Liver (tissue), 9 donors: Measurements from ENCODE around the gene UCKL1. TPM values are rescaled to one million over a fixed set of nuclear protein-coding genes. Genes with fewer than 3 reads are reported as not detected.

Source experiments
- DNase-seq: peaks from one replicate; pipeline ENCODE4 v3.0.0-alpha.2; 2017; ENCODE audit warnings: low spot score
- H3K27ac ChIP-seq, 2 donors: one replicate each; pipeline ENCODE4 v1.7.0; 2013; ENCODE audit warnings: inconsistent platforms in 2 of 2, low read length in 2 of 2, control low read depth in 1 of 2, low read depth in 1 of 2, mild to moderate bottlenecking in 1 of 2
- H3K27me3 ChIP-seq, 4 donors: one replicate each; pipeline versions ENCODE4 v1.6.1 to v1.7.0; 2013; ENCODE audit warnings: low read length in 3 of 4, inconsistent platforms in 1 of 4, mild to moderate bottlenecking in 1 of 4, moderate library complexity in 1 of 4; ENCODE audit not compliant: control insufficient read depth in 4 of 4, insufficient read depth in 4 of 4
- H3K36me3 ChIP-seq, 4 donors: one replicate each; pipeline versions ENCODE4 v1.6.1 to v1.7.0; 2013; ENCODE audit warnings: low read length in 3 of 4, mild to moderate bottlenecking in 3 of 4, low read depth in 1 of 4, moderate library complexity in 1 of 4; ENCODE audit not compliant: control insufficient read depth in 4 of 4, insufficient read depth in 3 of 4
- H3K4me1 ChIP-seq, 4 donors: one replicate each; pipeline versions ENCODE4 v1.6.1 to v1.7.0; 2013; ENCODE audit warnings: low read length in 3 of 4, mild to moderate bottlenecking in 3 of 4, moderate library complexity in 1 of 4; ENCODE audit not compliant: control insufficient read depth in 4 of 4, insufficient read depth in 4 of 4
- H3K4me3 ChIP-seq, 3 donors: one replicate each; pipeline versions ENCODE4 v1.6.1 to v1.7.0; 2013; ENCODE audit warnings: low read length in 3 of 3, control low read depth in 1 of 3, low read depth in 1 of 3, mild to moderate bottlenecking in 1 of 3
- H3K9ac ChIP-seq, 2 donors: one replicate each; pipeline ENCODE4 v1.7.0; 2013; ENCODE audit warnings: low read length in 2 of 2, mild to moderate bottlenecking in 2 of 2, moderate library complexity in 2 of 2, control low read depth in 1 of 2, low read depth in 1 of 2
- H3K9me3 ChIP-seq, 4 donors: one replicate each; pipeline versions ENCODE4 v1.6.1 to v1.7.0; 2013; ENCODE audit warnings: low read length in 3 of 4; ENCODE audit not compliant: control insufficient read depth in 4 of 4
- CTCF ChIP-seq: fragments of 150-350 bp; IDR thresholded peaks from 2 replicates; pipeline ENCODE4 v1.5.1; 2017; ENCODE audit warnings: improper control_type of control experiment, low read depth, low read length; ENCODE audit not compliant: missing input control
- FOXA2 ChIP-seq: IDR thresholded peaks from 2 replicates; pipeline ENCODE4 v1.6.1; 2016; ENCODE audit warnings: antibody characterized with exemption
- GABPA ChIP-seq, 2 donors: IDR thresholded peaks in 1 of 2; conservative IDR thresholded peaks in 1 of 2; 2 replicates each; pipeline ENCODE4 v1.6.1; 2016; ENCODE audit warnings: antibody characterized with exemption in 2 of 2, mild to moderate bottlenecking in 1 of 2, moderate library complexity in 1 of 2
- HNF4A ChIP-seq, 2 donors: conservative IDR thresholded peaks; 2 replicates each; pipeline ENCODE4 v1.6.1; 2016; ENCODE audit warnings: antibody characterized with exemption in 2 of 2, mild to moderate bottlenecking in 2 of 2
- HNF4G ChIP-seq: IDR thresholded peaks from 2 replicates; pipeline ENCODE4 v1.6.1; 2016; ENCODE audit warnings: antibody characterized with exemption
- JUND ChIP-seq, 2 donors: IDR thresholded peaks; 2 replicates each; pipeline ENCODE4 v1.6.1; 2016; ENCODE audit warnings: antibody characterized with exemption in 2 of 2
- MAX ChIP-seq: IDR thresholded peaks from 2 replicates; pipeline ENCODE4 v1.6.1; 2016; ENCODE audit warnings: antibody characterized with exemption
- NR2F2 ChIP-seq: IDR thresholded peaks from 2 replicates; pipeline ENCODE4 v1.6.1; 2016; ENCODE audit warnings: antibody characterized with exemption
- RXRA ChIP-seq, 2 donors: IDR thresholded peaks; 2 replicates each; pipeline ENCODE4 v1.6.1; 2017 to 2018; ENCODE audit warnings: antibody characterized with exemption in 2 of 2, mild to moderate bottlenecking in 1 of 2
- SP1 ChIP-seq: IDR thresholded peaks from 2 replicates; pipeline ENCODE4 v1.6.1; 2018; ENCODE audit warnings: antibody characterized with exemption, mild to moderate bottlenecking
- TAF1 ChIP-seq: conservative IDR thresholded peaks from 2 replicates; pipeline ENCODE4 v1.6.1; 2016; ENCODE audit warnings: antibody characterized with exemption, mild to moderate bottlenecking
- YY1 ChIP-seq: IDR thresholded peaks from 2 replicates; pipeline ENCODE4 v1.6.1; 2016; ENCODE audit warnings: antibody characterized with exemption, mild to moderate bottlenecking
- ZBTB33 ChIP-seq: IDR thresholded peaks from 2 replicates; pipeline ENCODE4 v1.6.1; 2016; ENCODE audit warnings: antibody characterized with exemption
- WGBS: extraction: QIAGEN DNeasy Blood & Tissue Kit; methylation state at CpG from one replicate; pipeline ENCODE4 v1.1.7; 2013; 5-methylcytosine and 5-hydroxymethylcytosine counted together
- polyA plus RNA-seq, 2 donors: library from polyadenylated mRNA; stranded (reverse) in 1 of 2; unstranded in 1 of 2; fragments of 200-250 nt in 1 of 2; fragments of >200 nt in 1 of 2; fragmentation: Nextera tagmentation in 1 of 2; extraction: Ambion mirVana in 1 of 2; gene quantifications; one replicate each; pipeline versions ENCODE4 v1.2.1 to v1.2.3, GENCODE V29; 2013 to 2015
- total RNA-seq, 2 donors: library from RNA; depleted of rRNA; stranded (reverse); fragments of >200 nt; gene quantifications; one replicate each; pipeline ENCODE4 v1.2.3, GENCODE V29; 2014
- donor health status: healthy.
- donor health status: healthy.
- donor health status: healthy.
- donor health status: healthy.
- donor health status: healthy.

The UCKL1 gene
- total and polyA plus RNA-seq, 4 donors = 16.4 to 20.4 (median 18.3) TPM

GRCh38 chr20:63952210-63952535 lies 4.0 kb downstream of the UCKL1 start:
- H3K9ac ChIP-seq = no peak overlapping the region
- no peaks in the 10 kb centered on the region for H3K27me3 ChIP-seq
- peak overlapping the region; percentile 10 to 39 for H3K27ac ChIP-seq
- peaks cover 0 to 2% (median 0%) of the 10 kb centered on the region in 4 donors for H3K36me3 ChIP-seq
- no peak overlapping the region for H3K4me3 ChIP-seq
- H3K4me1 ChIP-seq = peaks cover 29 to 84% (median 70%) of the 10 kb centered on the region in 4 donors
- 91% methylated on average over 15 of the region's 15 CpGs for WGBS
- no peak for DNase-seq
- no peaks in the 10 kb centered on the region for H3K9me3 ChIP-seq
- no peak for TF ChIP-seq ZBTB33

- H3K4me3 ChIP-seq = no peak overlapping the region
- H3K36me3 ChIP-seq = peaks cover 0 to 2% (median 0%) of the 10 kb centered on the region in 4 donors
- TF ChIP-seq HNF4A (conservative IDR thresholded peaks at IDR 0.05) = peak in 1 of 2 donors; percentile 55
- peak in 1 of 2 donors; percentile 25 for TF ChIP-seq RXRA (IDR thresholded peaks at IDR 0.05)
- TF ChIP-seq FOXA2 = no peak
- H3K27ac ChIP-seq = peak overlapping the region in 1 of 2 donors; percentile 39
- 60% methylated on average over 17 of the region's 17 CpGs for WGBS
- H3K27me3 ChIP-seq = no peaks in the 10 kb centered on the region
- H3K4me1 ChIP-seq = peaks cover 24 to 79% (median 66%) of the 10 kb centered on the region in 4 donors
- no peaks in the 10 kb centered on the region for H3K9me3 ChIP-seq
- no peak overlapping the region for H3K9ac ChIP-seq
- no peak for DNase-seq
Measured at GRCh38 chr20:63951398-63952209, 4.6 kb downstream of the UCKL1 start.

- H3K36me3 ChIP-seq = peaks cover 0 to 3% (median 0%) of the 10 kb centered on the region in 4 donors
- H3K27ac ChIP-seq = peak overlapping the region in 1 of 2 donors; percentile 12
- 82% methylated on average over 20 of the region's 20 CpGs for WGBS
- H3K9ac ChIP-seq = no peak overlapping the region
- no peaks in the 10 kb centered on the region for H3K9me3 ChIP-seq
- H3K4me1 ChIP-seq = peaks cover 24 to 77% (median 64%) of the 10 kb centered on the region in 4 donors
- no peak overlapping the region for H3K4me3 ChIP-seq
- no peaks in the 10 kb centered on the region for H3K27me3 ChIP-seq
- no peak for TF ChIP-seq HNF4G
- DNase-seq = no peak
Measured at GRCh38 chr20:63950701-63951397, 5.4 kb downstream of the UCKL1 start.

GRCh38 chr20:63947638-63948456 lies 8.4 kb downstream of the UCKL1 start:
- peak overlapping the region in 1 of 2 donors; percentile 96 for H3K27ac ChIP-seq
- H3K4me3 ChIP-seq = no peak overlapping the region
- peaks cover 9 to 28% (median 12%) of the 10 kb centered on the region in 4 donors for H3K36me3 ChIP-seq
- H3K27me3 ChIP-seq = no peaks in the 10 kb centered on the region
- H3K4me1 ChIP-seq = peaks cover 13 to 54% (median 46%) of the 10 kb centered on the region in 4 donors
- H3K9me3 ChIP-seq = no peaks in the 10 kb centered on the region
- WGBS = 65% methylated on average over 27 of the region's 27 CpGs
- DNase-seq = no peak
- TF ChIP-seq GABPA (IDR thresholded peaks at IDR 0.05 in 1 of 2, conservative IDR thresholded peaks at IDR 0.05 in 1 of 2) (no peak), NR2F2 (no peak), YY1 (no peak), CTCF (no peak), SP1 (no peak), TAF1 (no peak), FOXA2 (no peak), MAX (no peak), JUND (IDR thresholded peaks at IDR 0.05) (no peak)
- H3K9ac ChIP-seq = no peak overlapping the region
